GM12892 (cell line): ENCODE results near the gene SLC25A26.

Experiments
- POLR2A ChIP-seq: IDR thresholded peaks from 2 replicates; pipeline ENCODE4 v1.6.1; 2011; ENCODE audit warnings: low read depth, low read length, control low read depth
- POLR2AphosphoS5 ChIP-seq: IDR thresholded peaks from 2 replicates; pipeline ENCODE4 v1.6.1; 2011; ENCODE audit warnings: low read depth, low read length, control low read depth

DNA sequence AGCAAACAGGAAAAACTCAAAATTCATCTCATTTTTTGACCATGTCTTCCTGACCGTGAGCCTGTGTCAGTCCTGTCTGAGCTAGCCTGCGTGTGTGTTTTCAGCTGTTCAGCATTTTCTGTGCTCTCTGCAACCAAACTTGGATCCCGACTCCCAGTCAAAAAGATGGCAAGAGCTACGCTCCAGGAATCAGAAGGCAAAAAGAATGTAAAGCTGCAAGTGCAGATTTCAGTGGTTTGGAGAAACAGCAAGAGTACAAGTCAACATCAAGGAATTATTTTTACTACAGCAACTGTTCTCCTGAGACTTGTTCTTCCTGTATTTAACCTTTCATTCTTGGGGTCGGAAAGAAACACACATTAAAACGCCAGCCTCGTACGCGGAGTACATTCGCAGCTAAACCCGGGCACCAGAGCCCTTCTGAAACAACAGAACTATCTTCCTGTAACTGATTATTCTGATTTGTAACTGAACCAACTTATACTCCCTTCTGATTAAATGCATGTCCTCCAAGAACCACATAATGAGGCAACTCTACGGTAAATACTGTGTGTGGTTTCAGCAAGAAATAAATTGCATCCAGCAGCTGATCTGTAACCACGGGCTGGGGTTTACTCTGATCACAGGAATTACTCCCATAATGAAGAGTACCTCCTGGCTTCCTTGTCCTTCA is 172.7 kb downstream of the SLC25A26 start:
- TF ChIP-seq POLR2A: no peak
- TF ChIP-seq POLR2AphosphoS5: no peak
